Measurements from ENCODE around the gene ADGRG1.
A peak's percentile ranks its signal among the peaks of the same experiment; 100 is the strongest.

ADGRG1 gene

GRCh38 chr16:57629516-57630406, 1.3 kb downstream of the ADGRG1 start:
- Histone ChIP-seq H3K4ac (ENCODE audit: low read depth, low read length) (peak overlapping the region; percentile 25), H3K9ac (ENCODE audit: low read length) (no peak overlapping the region), H3K36me3 (ENCODE audit: control insufficient read depth in 1 of 2, insufficient read depth in 2 of 2, low read length in 2 of 2) (no peaks in the 10 kb centered on the region), H2AK5ac (ENCODE audit: low read length) (peak overlapping the region; percentile 45), H2BK12ac (ENCODE audit: low read length) (peak overlapping the region; percentile 44), H4K91ac (ENCODE audit: low read depth, low read length) (peak overlapping the region; percentile 9), H3K27ac (ENCODE audit: low read depth, low read length) (no peak overlapping the region), H3K4me3 (ENCODE audit: low read depth, low read length) (no peak overlapping the region), H2BK5ac (ENCODE audit: low read depth, low read length, poor library complexity) (no peak overlapping the region), H3K4me2 (ENCODE audit: low read length) (no peak overlapping the region), H3K79me1 (ENCODE audit: low read length) (peaks cover 28% of the 10 kb centered on the region), H3K14ac (ENCODE audit: low read length) (peak overlapping the region; percentile 41), H2AFZ (ENCODE audit: insufficient read depth, low read length, poor library complexity) (no peak overlapping the region), H3K27me3 (ENCODE audit: insufficient read depth, low read length) (no peaks in the 10 kb centered on the region), H4K8ac (ENCODE audit: low read depth, low read length) (no peak overlapping the region), H4K12ac (ENCODE audit: low read depth, low read length) (no peak overlapping the region), H2BK120ac (ENCODE audit: insufficient read depth, low read length, poor library complexity) (peak overlapping the region; percentile 18), H3K79me2 (ENCODE audit: control insufficient read depth, insufficient read depth, low read length, poor library complexity) (peaks cover 8% of the 10 kb centered on the region), H3K18ac (ENCODE audit: low read length) (peak overlapping the region; percentile 71), H3K4me1 (ENCODE audit: control insufficient read depth in 1 of 2, insufficient read depth in 2 of 2, low read length in 2 of 2) (peaks cover 35 to 54% of the 10 kb centered on the region in 2 experiments), H3K23ac (ENCODE audit: low read length) (no peak overlapping the region), H3K9me3 (ENCODE audit: insufficient read depth, low read depth, low read length) (no peaks in the 10 kb centered on the region)
- no CpG with 5 or more reads among the region's 22 CpGs for WGBS (ENCODE audit: extremely low coverage, insufficient coverage, insufficient read length)
- no peak for DNase-seq

- WGBS (ENCODE audit: extremely low coverage, insufficient coverage, insufficient read length): no CpG with 5 or more reads among the region's 10 CpGs
- no peak overlapping the region for H3K9ac ChIP-seq (ENCODE audit: low read length)
- H3K4me2 ChIP-seq (ENCODE audit: low read length): no peak overlapping the region
- H3K18ac ChIP-seq (ENCODE audit: low read length): no peak overlapping the region
- no peak overlapping the region for H2BK120ac ChIP-seq (ENCODE audit: insufficient read depth, low read length, poor library complexity)
- H2BK5ac ChIP-seq (ENCODE audit: low read depth, low read length, poor library complexity): no peak overlapping the region
- H3K79me1 ChIP-seq (ENCODE audit: low read length): peaks cover 22% of the 10 kb centered on the region
- H3K36me3 ChIP-seq (ENCODE audit: control insufficient read depth in 1 of 2, insufficient read depth in 2 of 2, low read length in 2 of 2): no peaks in the 10 kb centered on the region
- no peak overlapping the region for H3K14ac ChIP-seq (ENCODE audit: low read length)
- no peak overlapping the region for H4K12ac ChIP-seq (ENCODE audit: low read depth, low read length)
- H4K8ac ChIP-seq (ENCODE audit: low read depth, low read length): no peak overlapping the region
- peak in 1 of 2 donors; percentile 25 for DNase-seq
- no peak overlapping the region for H4K91ac ChIP-seq (ENCODE audit: low read depth, low read length)
- H3K4ac ChIP-seq (ENCODE audit: low read depth, low read length): no peak overlapping the region
- no peaks in the 10 kb centered on the region for H3K27me3 ChIP-seq (ENCODE audit: insufficient read depth, low read length)
- no peak overlapping the region for H3K27ac ChIP-seq (ENCODE audit: low read depth, low read length)
- H2BK12ac ChIP-seq (ENCODE audit: low read length): no peak overlapping the region
- peaks cover 5% of the 10 kb centered on the region for H3K79me2 ChIP-seq (ENCODE audit: control insufficient read depth, insufficient read depth, low read length, poor library complexity)
- H3K23ac ChIP-seq (ENCODE audit: low read length): no peak overlapping the region
- H3K9me3 ChIP-seq (ENCODE audit: insufficient read depth, low read depth, low read length): no peaks in the 10 kb centered on the region
- peak overlapping the region; percentile 8 for H2AK5ac ChIP-seq (ENCODE audit: low read length)
- no peak overlapping the region for H2AFZ ChIP-seq (ENCODE audit: insufficient read depth, low read length, poor library complexity)
- no peak overlapping the region for H3K4me3 ChIP-seq (ENCODE audit: low read depth, low read length)
- H3K4me1 ChIP-seq (ENCODE audit: control insufficient read depth in 1 of 2, insufficient read depth in 2 of 2, low read length in 2 of 2): peaks cover 36 to 55% of the 10 kb centered on the region in 2 experiments
These were observed 2.0 kb downstream of the ADGRG1 start for GRCh38 chr16:57630407-57630797.

- no peaks in the 10 kb centered on the region for H3K36me3 ChIP-seq (ENCODE audit: control insufficient read depth in 1 of 2, insufficient read depth in 2 of 2, low read length in 2 of 2)
- no CpG with 5 or more reads among the region's 21 CpGs for WGBS (ENCODE audit: extremely low coverage, insufficient coverage, insufficient read length)
These were observed 2.8 kb downstream of the ADGRG1 start for GRCh38 chr16:57630931-57631845.

GRCh38 chr16:57632568-57632967, 4.1 kb downstream of the ADGRG1 start:
- Histone ChIP-seq H3K79me2 (ENCODE audit: control insufficient read depth, insufficient read depth, low read length, poor library complexity) (peaks cover 3% of the 10 kb centered on the region), H3K36me3 (ENCODE audit: control insufficient read depth in 1 of 2, insufficient read depth in 2 of 2, low read length in 2 of 2) (peaks cover 2 to 7% of the 10 kb centered on the region in 2 experiments), H4K91ac (ENCODE audit: low read depth, low read length) (no peak overlapping the region), H3K79me1 (ENCODE audit: low read length) (peaks cover 17% of the 10 kb centered on the region), H3K27me3 (ENCODE audit: insufficient read depth, low read length) (no peaks in the 10 kb centered on the region), H2AFZ (ENCODE audit: insufficient read depth, low read length, poor library complexity) (no peak overlapping the region), H4K8ac (ENCODE audit: low read depth, low read length) (no peak overlapping the region), H3K9me3 (ENCODE audit: insufficient read depth, low read depth, low read length) (no peaks in the 10 kb centered on the region), H3K4me1 (ENCODE audit: control insufficient read depth in 1 of 2, insufficient read depth in 2 of 2, low read length in 2 of 2) (peaks cover 25 to 45% of the 10 kb centered on the region in 2 experiments), H4K12ac (ENCODE audit: low read depth, low read length) (no peak overlapping the region), H2AK5ac (ENCODE audit: low read length) (no peak overlapping the region), H2BK120ac (ENCODE audit: insufficient read depth, low read length, poor library complexity) (no peak overlapping the region), H2BK5ac (ENCODE audit: low read depth, low read length, poor library complexity) (no peak overlapping the region), H3K27ac (ENCODE audit: low read depth, low read length) (no peak overlapping the region), H2BK12ac (ENCODE audit: low read length) (no peak overlapping the region), H3K4me2 (ENCODE audit: low read length) (no peak overlapping the region), H3K14ac (ENCODE audit: low read length) (no peak overlapping the region), H3K18ac (ENCODE audit: low read length) (no peak overlapping the region), H3K23ac (ENCODE audit: low read length) (no peak overlapping the region), H3K9ac (ENCODE audit: low read length) (peak overlapping the region; percentile 17), H3K4ac (ENCODE audit: low read depth, low read length) (no peak overlapping the region), H3K4me3 (ENCODE audit: low read depth, low read length) (no peak overlapping the region)
- DNase-seq: no peak
- WGBS (ENCODE audit: extremely low coverage, insufficient coverage, insufficient read length): no CpG with 5 or more reads among the region's 15 CpGs

More at GRCh38 chr16:57630931-57631845, 2.8 kb downstream of the ADGRG1 start:
- H4K8ac ChIP-seq (ENCODE audit: low read depth, low read length): no peak overlapping the region
- no peak overlapping the region for H3K4me2 ChIP-seq (ENCODE audit: low read length)
- no peak overlapping the region for H2BK12ac ChIP-seq (ENCODE audit: low read length)
- no peak overlapping the region for H3K23ac ChIP-seq (ENCODE audit: low read length)
- H2AK5ac ChIP-seq (ENCODE audit: low read length): no peak overlapping the region
- H3K18ac ChIP-seq (ENCODE audit: low read length): no peak overlapping the region
- no peak overlapping the region for H2BK5ac ChIP-seq (ENCODE audit: low read depth, low read length, poor library complexity)
- no peaks in the 10 kb centered on the region for H3K9me3 ChIP-seq (ENCODE audit: insufficient read depth, low read depth, low read length)
- H3K4me1 ChIP-seq (ENCODE audit: control insufficient read depth in 1 of 2, insufficient read depth in 2 of 2, low read length in 2 of 2): peaks cover 36 to 55% of the 10 kb centered on the region in 2 experiments
- peaks cover 5% of the 10 kb centered on the region for H3K79me2 ChIP-seq (ENCODE audit: control insufficient read depth, insufficient read depth, low read length, poor library complexity)
- H3K4ac ChIP-seq (ENCODE audit: low read depth, low read length): no peak overlapping the region
- no peaks in the 10 kb centered on the region for H3K27me3 ChIP-seq (ENCODE audit: insufficient read depth, low read length)
- H3K4me3 ChIP-seq (ENCODE audit: low read depth, low read length): no peak overlapping the region
- H4K91ac ChIP-seq (ENCODE audit: low read depth, low read length): no peak overlapping the region
- DNase-seq: no peak
- H3K27ac ChIP-seq (ENCODE audit: low read depth, low read length): no peak overlapping the region
- peaks cover 22% of the 10 kb centered on the region for H3K79me1 ChIP-seq (ENCODE audit: low read length)
- H3K9ac ChIP-seq (ENCODE audit: low read length): no peak overlapping the region
- no peak overlapping the region for H3K14ac ChIP-seq (ENCODE audit: low read length)
- no peak overlapping the region for H2AFZ ChIP-seq (ENCODE audit: insufficient read depth, low read length, poor library complexity)
- H2BK120ac ChIP-seq (ENCODE audit: insufficient read depth, low read length, poor library complexity): no peak overlapping the region
- H4K12ac ChIP-seq (ENCODE audit: low read depth, low read length): no peak overlapping the region
